Activated naive CD4-positive, alpha-beta T cell treated with anti-CD3 and anti-CD28 coated beads, Interleukin-2, amount 50 U/mL, for 24 hours (primary cell): Measurements from ENCODE around the gene RASEF.
"Not testable (repeated sequence)": the region's sequence is repeated elsewhere in the genome, so short reads cannot be mapped to it uniquely, and the experiment has no call there.

ENCODE experiments used
- H3K27ac Mint-ChIP-seq: one replicate; pipeline ENCODE4 v1.8.0; 2021; ENCODE audit warnings: mild to moderate bottlenecking, mixed read lengths
- H3K27me3 Mint-ChIP-seq: one replicate; pipeline ENCODE4 v1.8.0; 2021; ENCODE audit warnings: mixed read lengths
- H3K36me3 Mint-ChIP-seq: one replicate; pipeline ENCODE4 v1.8.0; 2021; ENCODE audit warnings: mixed read lengths
- H3K4me1 Mint-ChIP-seq: one replicate; pipeline ENCODE4 v1.8.0; 2021; ENCODE audit warnings: mixed read lengths
- H3K4me3 Mint-ChIP-seq: one replicate; pipeline ENCODE4 v1.8.0; 2021; ENCODE audit warnings: mild to moderate bottlenecking, mixed read lengths
- H3K9me3 Mint-ChIP-seq: one replicate; pipeline ENCODE4 v1.8.0; 2021; ENCODE audit warnings: mixed read lengths

Gene RASEF

GRCh38 chr9:83062651-83063527 lies at the start of gene RASEF:
TSS of gene RASEF (minus strand) at chr9:83063142. CDS start at chr9:83062867, 275 bp downstream.
- Mint-ChIP-seq H3K9me3 (peaks cover 5% of the 10 kb centered on the region), H3K4me3 (no peak within 1 kb of the TSS), H3K27ac (no peak within 1 kb of the TSS), H3K27me3 (peaks cover 36% of the 10 kb centered on the region), H3K36me3 (no peaks in the 10 kb centered on the region), H3K4me1 (no peaks in the 10 kb centered on the region)

DNA sequence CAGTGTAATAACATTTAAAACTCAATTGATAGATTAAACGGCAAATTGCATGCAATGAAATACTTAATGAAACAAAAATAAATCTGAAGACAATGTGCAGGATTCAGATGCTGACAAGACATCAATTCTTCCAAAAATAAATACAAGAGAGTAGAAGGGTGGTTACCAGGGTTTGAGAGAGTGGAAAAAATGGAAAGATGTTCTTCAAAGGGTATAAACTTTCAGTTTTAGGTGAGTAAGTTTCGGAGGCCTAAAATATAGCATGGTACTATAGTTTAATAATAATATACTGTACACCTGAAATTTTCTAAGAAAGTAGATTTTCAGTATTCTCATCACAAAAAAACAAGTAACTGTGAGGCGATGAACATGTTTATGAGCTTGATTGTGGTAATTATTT lies 48.2 kb upstream of the RASEF start:
- no peak overlapping the region for H3K27ac Mint-ChIP-seq
- no peaks in the 10 kb centered on the region for H3K36me3 Mint-ChIP-seq
- peaks cover 9% of the 10 kb centered on the region for H3K9me3 Mint-ChIP-seq
- H3K4me3 Mint-ChIP-seq: no peak overlapping the region
- H3K27me3 Mint-ChIP-seq: no peaks in the 10 kb centered on the region
- no peaks in the 10 kb centered on the region for H3K4me1 Mint-ChIP-seq

DNA sequence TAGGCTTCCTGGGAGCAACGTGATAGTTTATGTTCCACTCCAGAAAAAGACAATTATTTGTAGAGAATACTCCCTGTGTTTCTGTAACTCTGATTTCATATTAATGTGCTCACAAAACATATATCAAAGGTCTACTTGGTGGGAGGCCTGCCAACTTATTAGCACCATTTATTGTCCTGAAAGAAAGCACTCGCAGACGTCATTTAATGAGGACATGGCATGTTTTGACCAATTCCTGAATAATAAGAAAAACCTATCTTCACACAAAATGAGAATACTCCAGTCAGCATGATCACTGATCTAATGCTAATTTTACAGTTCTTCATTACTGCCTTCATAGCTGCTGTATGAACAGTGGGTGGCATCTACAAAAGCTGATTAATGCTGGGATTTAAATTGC lies 46.4 kb upstream of the RASEF start:
- Mint-ChIP-seq H3K9me3 (no peaks in the 10 kb centered on the region), H3K4me3 (no peak overlapping the region), H3K27ac (no peak overlapping the region), H3K4me1 (no peaks in the 10 kb centered on the region), H3K27me3 (no peaks in the 10 kb centered on the region), H3K36me3 (no peaks in the 10 kb centered on the region)

DNA sequence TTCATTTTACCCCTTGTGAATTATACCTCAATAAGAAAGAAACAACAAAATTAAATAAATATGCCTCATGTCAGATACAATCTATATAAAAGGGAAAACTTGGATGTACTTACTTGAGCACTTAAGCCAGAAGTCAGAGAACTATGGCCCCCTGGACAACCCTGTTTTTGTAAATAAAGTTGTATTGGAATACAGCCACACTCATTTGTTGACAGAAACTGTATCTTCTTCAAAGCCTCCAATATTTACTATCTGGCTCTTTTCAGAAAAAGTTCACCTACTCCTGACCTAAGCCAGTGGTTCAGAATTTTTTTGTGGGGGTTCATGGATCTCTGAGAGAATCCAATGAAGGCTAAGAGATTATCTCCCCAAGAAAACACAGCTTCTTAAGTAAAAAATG lies 45.3 kb upstream of the RASEF start:
- no peaks in the 10 kb centered on the region for H3K27me3 Mint-ChIP-seq
- H3K36me3 Mint-ChIP-seq: no peaks in the 10 kb centered on the region
- H3K4me1 Mint-ChIP-seq: no peaks in the 10 kb centered on the region
- H3K9me3 Mint-ChIP-seq: no peaks in the 10 kb centered on the region
- no peak overlapping the region for H3K27ac Mint-ChIP-seq
- H3K4me3 Mint-ChIP-seq: no peak overlapping the region

GRCh38 chr9:83106772-83107171 lies 43.8 kb upstream of the RASEF start:
- Mint-ChIP-seq H3K4me3 (no peak overlapping the region), H3K27ac (no peak overlapping the region), H3K9me3 (no peaks in the 10 kb centered on the region), H3K4me1 (no peaks in the 10 kb centered on the region), H3K36me3 (no peaks in the 10 kb centered on the region), H3K27me3 (no peaks in the 10 kb centered on the region)

DNA sequence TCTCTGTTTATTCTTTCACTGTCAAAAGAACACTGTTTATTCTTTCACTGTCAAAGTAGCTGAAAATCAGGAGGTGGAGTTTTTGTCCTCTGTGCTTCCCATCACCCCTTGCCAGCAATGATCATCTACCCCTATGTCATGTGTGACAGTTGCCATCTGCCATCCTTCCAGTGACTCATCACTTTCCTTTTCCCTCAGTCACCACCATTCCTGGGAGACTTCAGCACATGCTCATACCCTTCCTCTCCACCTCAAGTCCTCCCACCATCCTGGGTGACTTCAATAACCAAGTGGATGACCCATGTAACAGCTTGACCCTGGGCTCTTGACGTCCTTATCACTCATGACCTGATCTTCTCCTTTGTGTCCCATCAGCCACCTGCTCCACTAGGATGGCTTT lies 43.3 kb upstream of the RASEF start:
- H3K4me1 Mint-ChIP-seq: no peaks in the 10 kb centered on the region
- no peak overlapping the region for H3K4me3 Mint-ChIP-seq
- H3K27ac Mint-ChIP-seq: no peak overlapping the region
- no peaks in the 10 kb centered on the region for H3K9me3 Mint-ChIP-seq
- no peaks in the 10 kb centered on the region for H3K27me3 Mint-ChIP-seq
- H3K36me3 Mint-ChIP-seq: no peaks in the 10 kb centered on the region

GRCh38 chr9:83097633-83098032 lies 34.7 kb upstream of the RASEF start:
- Mint-ChIP-seq H3K36me3 (no peaks in the 10 kb centered on the region), H3K4me1 (no peaks in the 10 kb centered on the region), H3K27ac (no peak overlapping the region), H3K9me3 (no peaks in the 10 kb centered on the region), H3K4me3 (no peak overlapping the region), H3K27me3 (no peaks in the 10 kb centered on the region)

DNA sequence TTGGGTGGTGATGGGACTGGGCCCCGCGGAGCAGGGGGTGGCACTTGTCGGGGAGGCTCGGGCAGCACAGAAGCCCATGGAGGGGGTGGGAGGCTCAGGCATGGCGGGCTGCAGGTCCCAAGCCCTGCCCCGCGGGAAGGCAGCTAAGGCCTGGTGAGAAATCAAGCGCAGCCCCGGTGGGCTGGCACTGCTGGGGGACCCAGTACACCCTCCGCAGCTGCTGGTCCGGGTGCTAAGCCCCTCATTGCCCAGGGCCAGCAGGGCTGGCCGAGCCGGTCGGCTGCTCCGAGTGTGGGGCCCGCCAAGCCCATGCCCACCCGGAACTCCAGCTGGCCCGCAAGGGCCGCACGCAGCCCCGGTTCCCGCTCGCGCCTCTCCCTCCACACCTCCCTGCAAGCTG lies 30.4 kb upstream of the RASEF start:
- not testable (repeated sequence) for H3K4me1 Mint-ChIP-seq, H3K27me3 Mint-ChIP-seq, H3K9me3 Mint-ChIP-seq, H3K4me3 Mint-ChIP-seq, H3K27ac Mint-ChIP-seq, H3K36me3 Mint-ChIP-seq

GRCh38 chr9:83081846-83082245 lies 18.9 kb upstream of the RASEF start:
- no peaks in the 10 kb centered on the region for H3K36me3 Mint-ChIP-seq
- H3K4me1 Mint-ChIP-seq: no peaks in the 10 kb centered on the region
- H3K27ac Mint-ChIP-seq: no peak overlapping the region
- no peaks in the 10 kb centered on the region for H3K9me3 Mint-ChIP-seq
- H3K4me3 Mint-ChIP-seq: no peak overlapping the region
- no peaks in the 10 kb centered on the region for H3K27me3 Mint-ChIP-seq

DNA sequence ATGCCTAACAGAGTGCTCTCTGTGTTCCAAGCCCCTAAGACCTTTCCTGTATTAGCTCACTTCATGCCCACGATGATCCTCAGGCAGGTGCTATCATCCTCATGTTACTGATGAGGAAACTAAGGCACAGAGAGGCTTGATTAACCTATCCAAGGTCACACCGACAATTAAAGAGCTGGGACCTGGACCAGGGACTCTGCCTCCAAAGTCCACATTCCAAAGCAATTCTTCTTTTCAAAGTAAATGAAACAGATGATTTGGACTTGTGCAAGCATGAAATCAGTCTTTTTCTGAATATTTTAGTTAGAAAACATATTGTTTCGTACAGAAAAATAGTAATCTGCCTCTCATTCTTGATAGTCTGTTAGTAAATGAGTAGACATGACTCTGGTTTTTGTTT lies 18.1 kb upstream of the RASEF start:
- Mint-ChIP-seq H3K9me3 (no peaks in the 10 kb centered on the region), H3K4me1 (no peaks in the 10 kb centered on the region), H3K27ac (no peak overlapping the region), H3K36me3 (no peaks in the 10 kb centered on the region), H3K27me3 (no peaks in the 10 kb centered on the region), H3K4me3 (no peak overlapping the region)

- H3K4me3 Mint-ChIP-seq, H3K4me1 Mint-ChIP-seq, H3K9me3 Mint-ChIP-seq, H3K36me3 Mint-ChIP-seq, H3K27me3 Mint-ChIP-seq, H3K27ac Mint-ChIP-seq: not testable (repeated sequence)
Measured at GRCh38 chr9:83075932-83076331, 13.0 kb upstream of the RASEF start.

DNA sequence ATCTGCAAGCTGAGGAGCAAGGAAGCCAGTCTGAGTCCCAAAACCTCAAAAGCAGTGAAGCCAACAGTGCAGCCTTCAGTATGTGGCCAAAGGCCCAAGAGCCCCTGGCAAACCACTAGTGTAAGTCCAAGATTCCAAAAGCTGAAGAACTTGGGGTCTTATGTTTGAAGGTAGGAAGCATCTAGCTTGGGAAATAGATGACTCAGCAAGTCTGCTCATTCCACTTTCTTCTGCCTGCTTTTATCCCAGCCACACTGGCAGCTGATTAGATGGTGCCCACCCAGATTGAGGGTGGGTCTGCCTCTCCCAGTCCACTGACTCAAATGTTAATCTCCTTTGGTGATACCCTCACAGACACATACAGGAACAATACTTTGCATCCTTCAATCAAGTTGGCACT lies 9.6 kb upstream of the RASEF start:
- H3K27me3 Mint-ChIP-seq, H3K27ac Mint-ChIP-seq, H3K36me3 Mint-ChIP-seq, H3K9me3 Mint-ChIP-seq, H3K4me1 Mint-ChIP-seq, H3K4me3 Mint-ChIP-seq: not testable (repeated sequence)

GRCh38 chr9:83071626-83072025 lies 8.7 kb upstream of the RASEF start:
- Mint-ChIP-seq H3K4me1 (no peaks in the 10 kb centered on the region), H3K27ac (no peak overlapping the region), H3K36me3 (no peaks in the 10 kb centered on the region), H3K9me3 (no peaks in the 10 kb centered on the region), H3K4me3 (no peak overlapping the region), H3K27me3 (peaks cover 5% of the 10 kb centered on the region)

DNA sequence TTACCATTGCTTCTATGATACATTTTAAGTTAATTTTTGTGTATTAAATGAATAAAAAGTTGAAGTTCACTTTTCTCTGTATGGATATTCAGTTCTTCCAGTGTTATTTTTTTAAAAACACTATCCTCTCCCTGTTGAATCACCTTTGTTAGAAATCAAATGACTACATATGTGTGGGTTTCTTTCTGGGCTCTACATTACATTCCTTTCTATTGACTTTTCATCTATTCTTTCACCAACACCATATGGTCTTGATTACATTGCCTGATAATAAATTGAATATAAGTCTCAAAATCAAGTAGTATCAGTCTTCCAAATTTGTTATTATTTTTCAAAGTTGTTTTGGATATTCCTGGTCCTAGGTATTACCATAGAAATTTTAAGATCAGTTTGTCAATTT lies 7.3 kb upstream of the RASEF start:
- Mint-ChIP-seq H3K27ac (no peak overlapping the region), H3K9me3 (no peaks in the 10 kb centered on the region), H3K36me3 (no peaks in the 10 kb centered on the region), H3K4me3 (no peak overlapping the region), H3K27me3 (peaks cover 6% of the 10 kb centered on the region), H3K4me1 (no peaks in the 10 kb centered on the region)

GRCh38 chr9:83069651-83070050 lies 6.7 kb upstream of the RASEF start:
- peaks cover 9% of the 10 kb centered on the region for H3K27me3 Mint-ChIP-seq
- H3K4me3 Mint-ChIP-seq: no peak overlapping the region
- H3K36me3 Mint-ChIP-seq: no peaks in the 10 kb centered on the region
- no peaks in the 10 kb centered on the region for H3K9me3 Mint-ChIP-seq
- H3K27ac Mint-ChIP-seq: no peak overlapping the region
- no peaks in the 10 kb centered on the region for H3K4me1 Mint-ChIP-seq

DNA sequence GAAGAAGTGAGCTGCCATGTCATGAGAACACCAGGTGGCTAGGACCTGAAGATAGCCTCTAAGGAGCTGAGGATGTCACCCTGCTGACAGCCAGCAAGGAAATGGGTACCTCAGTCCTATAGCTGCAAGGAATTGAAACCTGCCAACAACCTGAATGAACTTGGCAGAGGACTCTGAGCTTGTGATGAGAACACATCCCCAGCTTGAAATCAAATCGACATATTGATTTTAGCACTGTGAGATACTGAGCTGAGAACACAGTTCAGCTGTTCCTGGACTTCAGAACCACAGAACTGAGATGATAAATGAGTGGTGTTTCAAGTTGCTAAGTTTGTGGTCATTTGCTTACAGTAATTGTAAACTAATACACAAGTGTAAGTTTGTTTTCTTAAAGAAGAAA lies 5.5 kb upstream of the RASEF start:
- H3K36me3 Mint-ChIP-seq: no peaks in the 10 kb centered on the region
- H3K27ac Mint-ChIP-seq: no peak overlapping the region
- no peak overlapping the region for H3K4me3 Mint-ChIP-seq
- H3K27me3 Mint-ChIP-seq: peaks cover 16% of the 10 kb centered on the region
- H3K4me1 Mint-ChIP-seq: no peaks in the 10 kb centered on the region
- H3K9me3 Mint-ChIP-seq: peaks cover 3% of the 10 kb centered on the region

DNA sequence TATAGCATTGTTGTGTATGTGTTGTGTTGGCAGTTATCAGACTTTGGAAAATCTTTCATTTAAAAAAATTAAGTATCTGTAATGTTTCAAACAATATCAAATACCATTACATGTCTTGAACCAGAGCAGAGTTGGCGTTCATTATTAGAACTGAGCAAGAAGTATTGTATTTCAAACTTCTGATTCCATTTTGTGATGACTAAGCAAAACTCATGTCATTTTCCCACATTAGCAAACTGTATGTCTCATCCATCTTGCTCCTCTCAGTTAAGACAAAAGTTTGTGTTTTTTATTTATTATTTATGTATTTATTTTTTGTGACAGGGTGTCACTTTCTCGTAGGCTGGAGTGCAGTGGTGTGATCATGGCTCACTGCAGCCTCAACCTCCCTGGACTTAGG lies 4.6 kb upstream of the RASEF start:
- peaks cover 17% of the 10 kb centered on the region for H3K27me3 Mint-ChIP-seq
- H3K9me3 Mint-ChIP-seq: peaks cover 5% of the 10 kb centered on the region
- H3K4me3 Mint-ChIP-seq: no peak overlapping the region
- H3K27ac Mint-ChIP-seq: no peak overlapping the region
- H3K36me3 Mint-ChIP-seq: no peaks in the 10 kb centered on the region
- no peaks in the 10 kb centered on the region for H3K4me1 Mint-ChIP-seq
